HFF-Myc (cell line): ENCODE measurements around the gene MAB21L1.
A peak's percentile ranks its signal among the peaks of the same experiment; 100 is the strongest.

Experiments
- DNase-seq: peaks from one replicate; pipeline ENCODE4 v3.0.0-alpha.2; 2011; ENCODE audit warnings: low read depth; ENCODE audit errors: extremely low read depth
- H3K4me3 ChIP-seq: replicated peaks from 2 replicates; pipeline ENCODE4 v1.5.1; 2011; ENCODE audit warnings: low read depth, mild to moderate bottlenecking, control low read depth, low read length
- TF ChIP-seq, protein P1 (sequence below): IDR thresholded peaks from 2 replicates; pipeline ENCODE4 v1.5.1; 2012; ENCODE audit warnings: mild to moderate bottlenecking, low read depth, low read length, control low read depth; ENCODE audit errors: missing control alignments

MAB21L1 gene

DNA sequence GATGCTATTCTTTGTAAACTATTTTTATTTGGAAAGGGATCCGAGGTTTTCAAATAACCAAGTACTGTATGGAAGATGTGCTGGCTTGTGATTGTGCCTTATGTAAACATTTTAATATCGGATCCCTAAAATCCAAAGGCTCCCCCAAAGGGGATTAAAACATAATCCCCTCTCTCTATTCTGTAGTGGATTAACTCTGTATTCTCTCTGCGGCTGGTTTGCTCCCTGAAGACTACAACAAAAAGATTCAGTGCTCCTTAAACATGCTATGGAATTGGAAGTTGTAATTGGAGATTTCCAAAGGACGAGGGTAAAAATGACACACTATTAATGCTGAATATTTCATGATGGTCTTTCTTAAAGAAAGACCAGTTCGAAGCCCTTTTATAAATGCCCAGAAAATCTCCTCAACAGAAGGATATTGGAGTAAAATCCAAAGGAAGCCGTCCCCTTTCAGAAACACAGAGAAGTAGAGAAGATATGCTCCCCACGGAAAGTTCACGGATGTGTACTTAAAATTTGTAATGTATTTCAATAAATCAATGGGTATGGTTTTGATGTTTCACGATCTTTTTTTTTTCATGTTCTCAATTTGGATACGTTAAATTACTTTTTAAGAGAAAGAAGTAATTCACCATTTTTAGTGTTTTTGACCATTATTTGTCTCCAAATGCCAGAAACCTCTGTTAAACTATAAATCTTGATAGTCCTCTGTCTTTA, 6.5 kb downstream of the MAB21L1 start:
- H3K4me3 ChIP-seq = peak overlapping the region; percentile 76
- DNase-seq = no peak
- TF ChIP-seq, protein P1, sequence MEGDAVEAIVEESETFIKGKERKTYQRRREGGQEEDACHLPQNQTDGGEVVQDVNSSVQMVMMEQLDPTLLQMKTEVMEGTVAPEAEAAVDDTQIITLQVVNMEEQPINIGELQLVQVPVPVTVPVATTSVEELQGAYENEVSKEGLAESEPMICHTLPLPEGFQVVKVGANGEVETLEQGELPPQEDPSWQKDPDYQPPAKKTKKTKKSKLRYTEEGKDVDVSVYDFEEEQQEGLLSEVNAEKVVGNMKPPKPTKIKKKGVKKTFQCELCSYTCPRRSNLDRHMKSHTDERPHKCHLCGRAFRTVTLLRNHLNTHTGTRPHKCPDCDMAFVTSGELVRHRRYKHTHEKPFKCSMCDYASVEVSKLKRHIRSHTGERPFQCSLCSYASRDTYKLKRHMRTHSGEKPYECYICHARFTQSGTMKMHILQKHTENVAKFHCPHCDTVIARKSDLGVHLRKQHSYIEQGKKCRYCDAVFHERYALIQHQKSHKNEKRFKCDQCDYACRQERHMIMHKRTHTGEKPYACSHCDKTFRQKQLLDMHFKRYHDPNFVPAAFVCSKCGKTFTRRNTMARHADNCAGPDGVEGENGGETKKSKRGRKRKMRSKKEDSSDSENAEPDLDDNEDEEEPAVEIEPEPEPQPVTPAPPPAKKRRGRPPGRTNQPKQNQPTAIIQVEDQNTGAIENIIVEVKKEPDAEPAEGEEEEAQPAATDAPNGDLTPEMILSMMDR = no peak

DNA sequence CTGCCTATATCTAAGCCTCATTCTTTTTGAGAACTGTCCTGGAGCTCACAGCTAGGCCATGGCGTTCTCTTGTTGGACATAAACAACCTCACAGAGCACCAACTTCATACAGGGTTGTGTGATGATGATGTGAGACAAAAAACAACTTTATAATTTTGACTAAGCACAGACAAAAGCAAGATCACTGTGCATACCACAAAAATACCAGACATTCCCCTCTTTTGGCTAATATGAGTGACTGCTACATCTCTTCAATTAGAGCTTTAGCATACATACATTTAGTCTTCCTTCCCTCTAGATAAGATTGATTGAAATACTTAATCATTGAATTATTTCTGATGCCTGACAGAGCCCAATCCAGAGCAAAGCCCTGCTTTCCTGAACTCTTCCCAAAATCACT, 8.3 kb downstream of the MAB21L1 start:
- H3K4me3 ChIP-seq = no peak overlapping the region
- DNase-seq = no peak
- TF ChIP-seq, protein P1 = no peak

DNA sequence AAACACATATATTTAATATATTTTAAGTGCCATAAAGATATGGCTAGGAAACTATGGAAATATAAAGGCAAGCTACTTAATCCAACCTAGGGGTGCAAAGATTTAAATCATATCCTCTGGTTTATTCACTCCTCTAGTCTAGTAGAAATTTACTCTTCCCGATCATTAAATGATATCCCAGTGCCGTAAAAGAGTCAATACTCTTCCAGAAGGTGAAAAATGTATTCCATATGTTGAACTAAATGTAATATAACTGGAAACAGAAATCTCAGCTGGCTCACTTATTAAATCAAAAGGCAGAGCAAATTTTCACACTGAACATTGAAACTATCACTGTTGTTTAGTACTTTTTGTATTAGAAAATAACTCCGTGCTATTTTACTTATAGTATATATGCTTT, 11.1 kb downstream of the MAB21L1 start:
- DNase-seq = no peak
- TF ChIP-seq, protein P1 = no peak
- H3K4me3 ChIP-seq = no peak overlapping the region

DNA sequence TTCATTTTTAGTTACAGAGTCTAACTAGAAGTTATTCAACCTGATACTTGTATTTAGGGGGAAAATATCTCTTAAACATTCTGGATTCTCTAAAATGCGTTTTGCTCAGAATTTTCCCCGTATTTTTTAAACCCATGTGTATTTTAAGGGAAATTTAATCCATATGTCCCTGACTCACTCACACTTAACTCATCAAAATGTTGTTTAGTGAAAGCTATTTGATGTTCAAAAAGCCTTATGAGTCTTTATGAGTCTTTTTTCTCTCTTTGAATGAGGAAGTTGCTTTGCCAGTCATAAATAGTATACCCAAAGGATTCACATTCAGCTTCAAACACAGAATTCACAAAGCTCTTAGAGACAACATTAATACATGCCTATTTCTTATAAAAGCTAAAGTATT, 16.4 kb downstream of the MAB21L1 start:
- TF ChIP-seq, protein P1 = no peak
- no peak for DNase-seq
- H3K4me3 ChIP-seq = no peak overlapping the region

DNA sequence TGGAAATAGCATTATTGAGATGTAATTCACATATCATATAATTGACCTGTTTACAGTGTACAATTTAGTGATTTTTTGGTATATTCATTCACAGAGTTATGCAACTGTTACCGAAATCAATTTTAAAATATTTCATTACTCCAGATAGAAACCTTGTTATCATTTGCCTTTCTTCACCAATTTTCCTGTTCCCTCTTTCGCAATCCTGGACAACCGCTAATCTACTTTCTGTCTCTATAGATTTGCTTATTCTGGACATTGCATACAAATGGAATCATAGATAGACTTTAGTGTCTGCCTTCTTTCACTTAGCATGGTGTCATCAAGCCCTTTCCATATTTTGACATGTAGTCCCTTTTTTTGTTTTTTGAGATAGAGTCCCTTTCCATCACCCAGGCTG, 19.2 kb downstream of the MAB21L1 start:
- TF ChIP-seq, protein P1 = no peak
- DNase-seq = no peak
- H3K4me3 ChIP-seq = no peak overlapping the region

GRCh38 chr13:35455022-35455421, 21.5 kb downstream of the MAB21L1 start:
- no peak for DNase-seq
- TF ChIP-seq, protein P1 = no peak
- H3K4me3 ChIP-seq = no peak overlapping the region

DNA sequence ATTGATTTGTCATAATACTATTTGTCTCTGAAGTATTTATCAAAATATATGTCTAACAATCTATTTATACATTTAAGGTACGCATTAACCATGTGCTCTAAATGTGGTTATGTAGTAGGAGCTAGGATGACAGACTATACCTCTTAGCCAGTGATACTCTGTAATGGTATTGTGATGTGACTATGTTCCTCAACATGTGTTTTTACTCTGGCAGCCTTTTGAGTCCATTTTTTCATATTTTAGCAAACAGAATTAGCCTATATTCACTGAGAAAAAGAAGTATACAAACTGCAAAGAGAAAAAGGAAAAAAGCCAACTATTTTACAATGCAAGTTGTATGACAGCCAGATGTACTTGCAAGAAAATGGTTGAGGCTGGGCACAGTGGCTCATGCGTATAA, 26.7 kb downstream of the MAB21L1 start:
- no peak overlapping the region for H3K4me3 ChIP-seq
- DNase-seq = no peak
- TF ChIP-seq, protein P1 = no peak
